ENCODE measurements around the gene MEPCE.
A peak's percentile ranks its signal among the peaks of the same experiment; 100 is the strongest.
"Not testable (repeated sequence)": the region's sequence is repeated elsewhere in the genome, so short reads cannot be mapped to it uniquely, and the experiment has no call there.

The MEPCE gene, protein sequence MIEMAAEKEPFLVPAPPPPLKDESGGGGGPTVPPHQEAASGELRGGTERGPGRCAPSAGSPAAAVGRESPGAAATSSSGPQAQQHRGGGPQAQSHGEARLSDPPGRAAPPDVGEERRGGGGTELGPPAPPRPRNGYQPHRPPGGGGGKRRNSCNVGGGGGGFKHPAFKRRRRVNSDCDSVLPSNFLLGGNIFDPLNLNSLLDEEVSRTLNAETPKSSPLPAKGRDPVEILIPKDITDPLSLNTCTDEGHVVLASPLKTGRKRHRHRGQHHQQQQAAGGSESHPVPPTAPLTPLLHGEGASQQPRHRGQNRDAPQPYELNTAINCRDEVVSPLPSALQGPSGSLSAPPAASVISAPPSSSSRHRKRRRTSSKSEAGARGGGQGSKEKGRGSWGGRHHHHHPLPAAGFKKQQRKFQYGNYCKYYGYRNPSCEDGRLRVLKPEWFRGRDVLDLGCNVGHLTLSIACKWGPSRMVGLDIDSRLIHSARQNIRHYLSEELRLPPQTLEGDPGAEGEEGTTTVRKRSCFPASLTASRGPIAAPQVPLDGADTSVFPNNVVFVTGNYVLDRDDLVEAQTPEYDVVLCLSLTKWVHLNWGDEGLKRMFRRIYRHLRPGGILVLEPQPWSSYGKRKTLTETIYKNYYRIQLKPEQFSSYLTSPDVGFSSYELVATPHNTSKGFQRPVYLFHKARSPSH

DNA sequence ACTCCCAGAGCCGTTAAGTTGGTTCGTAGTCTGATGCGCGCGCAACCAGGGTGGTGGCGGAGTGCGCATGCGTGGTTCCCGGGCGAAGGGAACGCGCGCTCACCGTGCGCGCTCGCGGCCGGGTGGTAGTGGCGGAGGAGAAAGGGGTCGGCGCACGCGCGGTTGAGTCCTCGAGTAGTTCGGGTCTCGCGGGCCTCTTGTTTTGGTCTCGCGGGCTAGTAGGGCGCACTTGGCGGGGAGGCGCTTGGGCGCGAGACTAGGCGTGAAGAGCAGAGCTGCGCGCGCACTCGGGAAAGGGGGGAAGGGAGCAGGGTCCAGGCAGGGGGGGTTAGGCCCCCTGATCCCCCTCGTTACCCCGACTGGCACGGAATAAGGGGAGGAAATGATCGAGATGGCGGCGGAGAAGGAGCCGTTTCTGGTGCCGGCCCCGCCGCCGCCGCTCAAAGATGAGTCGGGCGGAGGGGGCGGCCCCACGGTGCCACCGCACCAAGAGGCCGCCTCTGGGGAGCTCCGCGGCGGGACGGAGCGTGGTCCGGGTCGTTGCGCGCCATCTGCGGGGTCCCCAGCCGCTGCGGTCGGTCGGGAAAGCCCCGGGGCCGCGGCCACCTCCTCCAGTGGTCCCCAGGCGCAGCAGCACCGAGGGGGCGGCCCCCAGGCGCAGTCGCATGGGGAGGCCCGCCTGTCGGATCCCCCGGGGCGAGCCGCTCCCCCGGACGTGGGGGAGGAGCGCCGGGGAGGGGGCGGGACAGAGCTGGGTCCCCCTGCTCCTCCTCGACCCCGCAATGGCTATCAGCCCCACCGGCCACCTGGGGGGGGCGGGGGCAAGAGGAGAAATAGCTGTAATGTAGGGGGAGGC lies at the start of gene MEPCE:
Gene MEPCE (plus strand): TSS at position 195 of the 856 bp plus-strand sequence. CDS start 188 bp downstream, at position 383.
- DNase-seq, result peak; percentile 87 to 95

GRCh38 chr7:100380196-100380595 lies 49.4 kb upstream of the MEPCE start:
- DNase-seq, result no peak

DNA sequence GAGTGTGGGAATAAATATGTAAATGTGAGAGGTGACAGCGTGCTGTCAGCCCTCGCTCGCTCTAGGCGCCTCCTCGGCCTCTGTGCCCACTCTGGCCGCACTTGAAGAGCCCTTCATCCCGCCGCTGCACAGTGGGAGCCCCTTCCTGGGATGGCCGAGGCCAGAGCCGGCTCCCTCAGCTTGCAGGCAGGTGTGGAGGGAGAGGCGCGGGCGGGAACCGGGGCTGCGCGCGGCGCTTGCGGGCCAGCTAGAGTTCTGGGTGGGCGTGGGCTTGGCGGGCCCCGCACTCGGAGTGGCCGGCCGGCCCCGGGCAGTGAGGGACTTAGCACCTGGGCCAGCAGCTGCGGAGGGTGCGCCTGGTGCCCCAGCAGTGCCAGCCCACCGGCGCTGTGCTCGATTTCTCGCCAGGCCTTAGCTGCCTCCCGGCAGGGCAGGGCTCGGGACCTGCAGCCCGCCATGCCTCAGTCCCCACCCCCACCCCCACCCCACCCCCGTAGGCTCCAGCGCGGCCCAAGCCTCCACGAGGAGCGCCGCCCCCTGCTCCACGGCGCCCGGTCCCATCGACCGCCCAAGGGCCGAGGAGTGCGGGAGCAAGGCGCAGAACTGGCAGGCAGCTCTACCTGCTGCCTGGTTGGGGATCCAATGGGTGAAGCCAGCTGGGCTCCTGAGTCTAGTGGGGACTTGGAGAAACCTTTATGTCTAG lies 47.9 kb upstream of the MEPCE start:
- DNase-seq, result not testable (repeated sequence)

DNA sequence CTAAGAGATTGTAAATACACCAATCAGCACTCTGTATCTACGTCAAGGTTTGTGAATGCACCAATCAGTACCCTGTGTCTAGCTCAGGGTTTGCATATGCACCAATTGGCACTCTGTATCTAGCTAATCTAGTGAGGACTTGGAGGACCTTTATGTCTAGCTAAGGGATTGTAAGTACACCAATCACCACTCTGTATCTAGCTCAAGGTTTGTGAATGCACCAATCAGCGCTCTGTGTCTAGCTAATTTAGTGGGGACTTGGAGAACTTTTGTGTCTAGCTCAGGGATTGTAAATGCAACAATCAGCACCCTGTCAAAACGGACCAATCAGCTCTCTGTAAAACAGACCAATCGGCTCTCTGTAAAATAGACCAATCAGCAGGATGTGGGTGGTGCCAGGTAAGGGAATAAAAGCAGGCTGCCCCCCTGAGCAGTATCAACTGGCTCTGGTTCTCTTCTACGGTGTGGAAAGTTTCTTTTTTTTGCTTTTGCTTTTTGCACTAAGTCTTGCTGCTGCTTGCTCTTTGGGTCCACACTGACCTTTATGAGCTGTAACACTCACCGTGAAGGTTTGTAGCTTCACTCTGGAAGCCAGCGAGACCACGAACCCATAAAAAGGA lies 47.3 kb upstream of the MEPCE start:
- not testable (repeated sequence) for DNase-seq

- no peak for DNase-seq
Measured at GRCh38 chr7:100384628-100385294, 44.9 kb upstream of the MEPCE start.

- DNase-seq, result no peak
Measured at GRCh38 chr7:100386940-100387339, 42.7 kb upstream of the MEPCE start.

- DNase-seq, result no peak
Measured at GRCh38 chr7:100387695-100388094, 41.9 kb upstream of the MEPCE start.

DNA sequence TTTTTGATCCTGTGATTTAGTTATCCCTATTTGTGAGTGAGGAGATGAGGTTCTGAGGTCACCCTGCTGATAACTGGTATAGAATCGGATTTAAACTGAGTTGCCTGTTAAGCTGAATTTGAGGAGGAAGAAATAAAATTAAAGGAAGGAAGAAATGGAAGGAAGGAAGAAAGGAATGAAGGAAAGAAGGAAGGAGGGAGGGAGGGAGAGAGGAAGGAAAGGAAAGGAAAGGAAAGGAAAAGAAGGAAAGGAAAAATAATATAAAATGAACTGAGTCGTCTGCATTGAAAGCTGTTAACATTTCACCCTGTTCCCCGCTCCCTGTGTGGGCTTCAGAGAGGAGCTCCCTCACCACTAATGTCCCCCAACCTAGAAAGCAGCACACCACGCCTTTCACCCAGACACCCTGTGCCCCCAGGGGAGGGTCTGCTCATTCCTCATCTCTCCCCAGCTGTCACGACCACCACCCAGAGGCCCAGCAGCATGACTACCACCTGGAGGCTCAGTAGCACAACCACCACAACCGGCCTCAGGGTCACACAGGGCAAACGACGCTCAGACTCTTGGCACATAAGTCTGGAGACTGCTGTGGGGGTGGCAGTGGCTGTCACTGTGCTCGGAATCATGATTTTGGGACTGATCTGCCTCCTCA lies 40.1 kb upstream of the MEPCE start:
- no peak for DNase-seq

DNA sequence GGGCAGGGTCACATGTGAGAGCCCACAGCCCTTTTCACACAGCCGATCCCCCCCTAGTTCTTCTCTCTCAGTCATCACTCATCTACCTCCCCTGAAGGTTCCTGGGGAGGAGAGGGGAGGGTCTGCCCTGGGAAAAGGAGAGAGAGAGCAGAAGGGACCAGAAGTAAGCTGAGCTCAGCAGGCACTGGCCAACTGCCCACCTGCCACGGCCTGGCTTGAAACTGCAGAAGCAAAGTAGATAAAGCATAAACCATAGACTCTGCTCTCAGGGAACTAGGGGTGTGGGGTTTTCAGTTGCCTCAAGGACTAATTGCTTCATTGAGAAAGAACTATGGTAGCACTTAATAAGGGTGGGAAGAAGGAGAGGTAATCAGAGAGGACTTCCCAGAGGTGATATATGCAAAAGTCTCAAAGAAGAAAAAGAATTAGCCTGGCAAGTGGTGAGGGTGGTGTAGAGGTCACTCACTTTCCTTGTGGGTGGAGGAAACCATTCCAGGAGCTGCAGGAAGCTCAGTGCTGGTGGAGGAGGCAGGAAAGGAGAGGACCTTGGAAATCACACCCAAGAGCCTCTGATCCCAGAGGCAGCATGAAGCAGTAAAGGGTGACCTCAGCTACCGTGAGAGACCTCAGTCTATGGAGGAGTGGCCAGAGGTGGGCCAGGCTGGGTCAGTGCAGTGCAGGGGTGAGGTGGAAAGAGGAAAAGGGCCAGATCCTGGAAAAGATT lies 39.2 kb upstream of the MEPCE start:
- DNase-seq, result no peak

- DNase-seq, result no peak
Measured at GRCh38 chr7:100393233-100393905, 36.3 kb upstream of the MEPCE start.

GRCh38 chr7:100394077-100394476 lies 35.6 kb upstream of the MEPCE start:
- DNase-seq, result no peak

DNA sequence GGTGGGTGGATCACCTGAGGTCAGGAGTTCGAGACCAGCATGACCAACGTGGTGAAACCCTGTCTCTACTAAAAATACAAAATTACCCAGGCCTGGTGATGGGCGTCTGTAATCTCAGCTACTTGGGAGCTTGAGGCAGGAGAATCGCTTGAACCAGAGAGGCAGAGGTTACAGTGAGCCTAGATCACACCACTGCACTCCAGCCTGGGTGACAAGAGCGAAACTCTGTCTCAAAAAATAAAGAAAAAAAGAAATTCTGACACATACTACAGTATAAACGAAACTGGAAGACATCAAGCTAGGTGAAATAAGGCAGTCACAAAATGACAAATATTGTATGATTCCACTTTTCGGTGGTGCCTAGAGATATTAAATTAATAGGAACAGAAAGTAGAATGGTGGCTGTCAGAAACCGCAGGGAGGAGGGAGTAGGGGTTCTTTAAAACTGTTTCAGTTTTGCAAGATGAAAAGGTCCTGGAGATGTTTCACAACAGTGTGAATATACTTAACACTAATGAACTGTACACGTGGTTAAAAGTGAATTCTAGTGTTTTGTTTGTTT lies 33.1 kb upstream of the MEPCE start:
- DNase-seq, result no peak

- DNase-seq, result no peak
Measured at GRCh38 chr7:100397315-100398081, 32.1 kb upstream of the MEPCE start.

GRCh38 chr7:100398239-100398638 lies 31.4 kb upstream of the MEPCE start:
- DNase-seq, result no peak

DNA sequence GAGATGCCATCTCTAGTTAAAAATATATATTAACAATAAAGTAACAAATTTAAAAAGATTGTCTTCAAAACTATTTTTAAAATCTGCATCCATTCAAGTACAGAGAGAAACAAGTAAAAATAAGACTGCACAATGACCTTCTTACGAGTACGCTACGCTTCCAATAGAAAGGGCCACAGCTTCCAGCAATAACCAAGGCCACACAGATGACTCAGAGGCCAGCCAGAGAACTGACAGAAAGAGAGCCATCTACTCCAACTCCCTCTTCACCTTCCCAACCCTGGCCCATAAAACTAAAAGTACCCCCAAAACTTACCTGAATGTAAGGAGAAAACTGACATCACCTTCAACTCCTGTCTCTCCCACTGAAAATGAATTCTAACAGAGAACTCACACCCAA lies 29.6 kb upstream of the MEPCE start:
- DNase-seq, result no peak

- DNase-seq, result no peak
Measured at GRCh38 chr7:100400656-100401055, 29.0 kb upstream of the MEPCE start.

DNA sequence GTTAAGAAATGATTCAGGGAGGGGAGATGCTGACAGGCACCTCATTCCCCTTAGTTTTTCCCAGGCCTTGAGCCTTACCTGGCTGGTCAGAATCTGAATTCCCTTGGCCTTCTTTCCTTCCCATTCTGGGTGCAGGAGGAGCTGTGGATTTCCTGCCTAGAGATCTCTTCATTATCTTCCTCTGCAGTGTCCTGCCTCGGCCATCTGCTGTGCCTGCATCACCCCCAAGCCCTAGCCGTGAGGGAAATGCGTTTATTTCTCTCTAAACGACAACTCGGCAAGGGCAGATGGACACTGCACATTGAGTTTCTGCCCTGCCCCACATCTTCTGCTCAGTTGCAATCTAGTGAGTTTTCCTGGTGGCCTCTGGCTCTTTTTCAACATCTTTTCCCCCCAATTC lies 27.8 kb upstream of the MEPCE start:
- no peak for DNase-seq

- DNase-seq, result no peak
Measured at GRCh38 chr7:100402241-100402640, 27.4 kb upstream of the MEPCE start.

DNA sequence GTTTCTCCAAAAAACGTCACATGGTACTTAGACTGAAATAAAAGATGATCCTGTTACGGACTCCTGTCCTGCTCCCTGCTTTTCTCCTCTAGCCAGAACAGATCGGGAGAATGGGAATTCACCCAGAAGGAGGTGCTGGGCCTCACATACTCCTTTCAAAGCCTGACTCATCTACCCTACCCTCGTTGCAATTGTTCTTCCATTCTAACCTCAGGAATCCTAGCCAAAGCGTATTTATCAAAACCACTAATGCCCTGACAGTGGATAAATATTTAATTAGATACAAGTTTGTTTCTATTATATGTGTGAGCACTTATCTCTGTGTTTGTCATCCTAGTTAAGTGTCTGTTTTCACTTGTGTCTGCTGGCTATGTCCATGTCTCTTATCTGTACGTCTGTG lies 22.9 kb upstream of the MEPCE start:
- no peak for DNase-seq

Measured in NCI-H446 (cell line).